ENCODE measurements around the gene CCNL2.
"Not testable (repeated sequence)": the region's sequence is repeated elsewhere in the genome, so short reads cannot be mapped to it uniquely, and the experiment has no call there.

CCNL2 gene

GRCh38 chr1:1373051-1373814 is 25.9 kb downstream of the CCNL2 start:
- FAIRE-seq, result no peak

DNA sequence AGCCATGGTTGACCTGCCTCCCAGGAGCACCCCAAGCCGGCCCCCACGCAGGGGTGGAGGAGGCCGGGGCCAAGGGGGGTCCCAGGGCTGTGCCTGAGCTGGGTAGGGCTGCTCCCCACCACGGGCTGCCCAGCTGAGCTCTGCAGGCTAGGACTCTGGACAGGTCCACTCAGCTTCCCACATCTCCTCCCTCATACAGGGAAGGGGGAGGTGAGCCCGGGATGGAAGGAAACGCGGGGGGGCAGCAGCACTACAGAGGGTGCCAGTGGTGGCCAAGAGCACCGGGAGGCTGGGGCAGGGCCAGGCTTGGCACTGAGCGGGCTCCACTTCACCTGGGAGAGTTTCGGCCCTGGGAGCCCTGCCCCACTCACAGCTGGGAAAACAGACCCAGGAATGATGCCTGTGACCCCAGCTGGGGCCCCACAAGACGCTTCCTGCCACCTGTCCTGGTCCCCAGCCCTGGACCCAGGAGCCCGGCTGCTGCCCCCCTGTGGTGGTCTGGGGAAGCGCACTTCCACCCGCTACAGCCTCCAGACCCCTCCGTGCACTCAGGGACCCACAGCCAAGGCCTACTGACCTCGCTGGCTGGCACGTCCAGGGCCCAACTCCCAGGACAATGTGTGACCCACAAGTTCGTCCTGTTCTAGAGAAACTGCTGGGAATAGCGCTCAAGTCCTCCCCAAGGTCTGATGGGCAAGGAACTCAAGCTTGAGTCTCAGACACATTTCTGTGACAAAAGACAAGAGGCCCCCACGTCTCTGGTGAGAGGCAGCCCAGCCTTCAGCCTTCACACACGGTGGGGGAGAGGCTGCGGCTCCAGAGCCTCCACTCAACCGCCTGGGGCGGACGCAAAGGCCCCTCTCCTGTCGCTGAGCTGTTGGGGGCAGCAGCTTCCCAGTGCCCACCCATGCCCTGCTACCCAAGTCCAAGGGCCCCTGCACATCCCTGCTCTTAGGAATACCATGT is 27.1 kb downstream of the CCNL2 start:
- FAIRE-seq, result no peak

- FAIRE-seq, result no peak
Observed at GRCh38 chr1:1371364-1371745, 27.8 kb downstream of the CCNL2 start.

DNA sequence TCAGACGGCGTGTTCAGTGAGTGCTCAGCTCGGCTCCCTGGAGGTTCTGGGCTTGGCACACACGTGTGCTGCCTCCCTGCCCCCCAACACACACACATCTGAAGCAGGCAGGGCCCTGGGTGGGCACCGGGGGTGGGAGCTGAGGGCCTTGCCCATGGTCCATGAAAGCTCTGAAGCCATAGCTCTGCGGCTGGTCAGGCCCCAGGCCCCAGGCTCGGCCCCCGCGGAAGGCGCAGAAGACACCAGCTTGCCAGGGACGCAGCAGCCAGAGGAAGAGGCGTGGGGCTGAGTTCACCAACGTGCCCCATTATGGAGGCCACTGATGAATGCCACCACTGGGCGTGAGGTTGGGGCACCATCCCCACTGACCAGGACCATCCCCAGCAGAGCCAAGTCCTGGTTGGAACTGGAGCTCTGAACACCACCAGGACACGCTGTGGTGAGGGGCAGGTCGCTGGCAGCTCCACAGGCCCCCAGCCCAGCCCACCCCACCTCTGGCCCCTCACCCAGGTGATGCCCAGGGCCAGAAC is 28.3 kb downstream of the CCNL2 start:
- FAIRE-seq, result no peak

- not testable (repeated sequence) for FAIRE-seq
Observed at GRCh38 chr1:1370094-1370493, 29.0 kb downstream of the CCNL2 start.

DNA sequence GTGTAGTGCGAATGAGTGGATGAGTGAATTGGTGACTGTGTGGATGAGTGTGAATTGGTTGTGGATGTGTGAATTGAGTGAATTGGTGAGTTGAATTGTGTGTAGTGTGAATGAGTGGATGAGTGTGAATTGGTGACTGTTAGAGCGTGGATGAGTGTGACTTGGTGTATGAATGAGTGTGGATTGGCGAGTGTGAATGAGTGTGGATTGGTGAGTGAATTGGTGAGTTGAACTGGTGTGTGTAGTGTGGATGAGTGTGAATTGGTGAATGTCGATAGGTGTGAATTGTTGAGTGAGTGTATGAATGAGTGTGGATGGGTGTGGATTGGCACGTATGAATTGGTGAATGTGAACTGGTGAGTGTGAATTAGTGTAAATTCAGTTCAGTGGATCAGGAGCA is 31.8 kb downstream of the CCNL2 start:
- FAIRE-seq, result no peak

DNA sequence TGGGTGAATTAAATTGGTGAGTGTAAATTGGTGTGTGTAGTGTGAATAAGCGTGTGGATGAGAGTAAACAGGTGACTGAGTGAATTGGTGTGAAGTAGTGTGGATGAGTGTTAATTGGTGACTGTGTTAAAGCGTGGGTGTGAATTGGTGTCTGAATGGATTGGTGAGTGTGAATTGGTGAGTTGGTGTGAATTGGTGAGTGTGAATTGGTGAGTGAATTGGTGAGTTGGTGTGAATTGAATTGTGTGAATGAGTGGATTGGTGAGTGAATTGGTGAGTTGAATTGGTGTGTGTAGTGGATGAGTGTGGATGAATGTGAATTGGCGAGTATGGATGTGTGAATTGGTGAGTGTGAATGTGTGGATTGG is 32.5 kb downstream of the CCNL2 start:
- FAIRE-seq, result no peak

DNA sequence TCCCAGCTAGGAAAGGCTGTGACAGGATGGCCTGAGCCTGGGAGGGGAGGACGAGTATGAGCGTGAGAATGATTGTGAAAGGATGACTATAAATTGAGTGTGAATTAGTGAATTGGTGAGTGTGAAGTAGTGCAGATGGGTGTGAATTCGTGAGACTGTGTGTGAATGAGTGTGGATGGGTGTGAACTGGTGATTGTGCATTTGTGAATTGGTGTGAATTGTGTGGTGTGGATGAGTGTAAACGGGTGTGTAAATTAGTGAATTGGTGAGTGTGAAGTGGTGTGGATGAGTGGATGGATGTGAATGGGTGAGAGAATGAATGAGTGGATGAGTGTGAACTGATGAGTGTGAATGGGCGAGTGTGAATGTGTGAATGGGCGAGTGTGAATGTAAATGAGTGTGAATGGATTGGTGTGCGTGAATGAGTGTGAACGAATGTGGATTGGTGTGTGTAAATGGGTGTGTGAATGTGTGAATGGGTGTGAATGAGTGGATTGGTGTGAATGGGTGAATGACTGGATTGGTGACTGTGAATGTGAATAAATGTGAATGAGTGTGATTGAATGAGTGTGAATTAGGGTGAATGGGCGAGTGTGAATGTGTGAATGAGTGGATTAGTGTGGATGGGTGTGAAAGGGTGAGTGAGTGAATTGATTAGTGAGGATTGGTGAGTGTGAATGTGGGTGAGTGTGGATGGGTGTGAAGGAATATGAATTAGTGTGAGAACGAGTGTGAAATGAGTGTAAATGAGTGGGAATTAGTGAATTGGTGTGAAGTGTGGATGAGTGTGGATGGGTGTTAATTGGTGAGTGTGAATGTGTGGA is 33.0 kb downstream of the CCNL2 start:
- FAIRE-seq, result no peak

- no peak for FAIRE-seq
Observed at GRCh38 chr1:1364266-1364665, 34.9 kb downstream of the CCNL2 start.

DNA sequence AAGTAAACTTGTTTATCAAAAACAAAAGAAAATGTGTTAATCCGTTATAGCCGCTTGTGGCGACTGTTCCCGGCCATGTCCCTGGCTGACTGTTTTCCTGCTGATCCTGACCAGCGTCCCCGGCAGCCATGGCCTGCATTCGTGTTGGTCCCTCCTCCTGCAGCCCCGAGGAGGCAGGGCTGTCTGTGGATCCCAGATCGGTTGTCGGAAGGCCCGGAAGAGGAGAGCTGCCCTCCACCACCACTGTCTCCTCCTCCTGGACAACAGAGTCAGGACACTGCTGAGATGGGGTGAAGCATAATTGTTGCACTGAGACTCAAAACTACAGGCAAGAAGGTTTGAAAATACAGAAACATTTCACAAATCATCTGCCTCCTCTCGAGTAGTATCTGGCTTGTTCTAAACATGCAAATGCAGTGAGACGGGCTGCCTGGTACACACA is 37.1 kb downstream of the CCNL2 start:
- no peak for FAIRE-seq

GRCh38 chr1:1361233-1361981 is 37.7 kb downstream of the CCNL2 start:
- FAIRE-seq, result no peak

DNA sequence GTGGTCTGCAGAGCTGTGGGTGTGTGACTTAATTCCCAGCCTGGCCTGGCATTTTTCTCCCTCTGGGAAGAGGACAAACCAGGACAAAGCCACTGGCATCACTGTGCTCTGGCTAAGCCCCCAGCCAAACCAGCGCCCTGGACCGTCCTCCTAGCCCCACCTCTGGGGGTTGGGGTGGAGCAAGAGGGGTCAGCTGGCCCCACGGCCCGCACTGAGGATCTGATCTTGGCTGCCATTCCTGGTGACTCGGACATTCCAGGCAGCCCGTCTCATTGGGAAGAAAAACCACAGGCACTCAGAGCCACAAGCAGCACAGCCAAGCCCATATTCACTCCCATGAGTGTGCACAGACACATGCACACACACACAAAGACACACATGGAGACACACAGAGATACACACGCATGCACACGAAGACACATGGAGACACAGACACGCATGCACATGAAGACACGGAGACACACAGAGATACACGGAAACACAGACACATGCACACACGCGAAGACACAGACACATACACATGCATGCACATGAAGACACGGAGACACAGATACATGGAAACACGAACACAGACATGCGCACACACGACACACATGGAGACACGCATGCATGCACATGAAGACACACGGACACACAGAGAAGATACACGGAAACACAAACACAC is 38.5 kb downstream of the CCNL2 start:
- FAIRE-seq, result no peak

GRCh38 chr1:1359664-1360468 is 39.3 kb downstream of the CCNL2 start:
- FAIRE-seq, result no peak

DNA sequence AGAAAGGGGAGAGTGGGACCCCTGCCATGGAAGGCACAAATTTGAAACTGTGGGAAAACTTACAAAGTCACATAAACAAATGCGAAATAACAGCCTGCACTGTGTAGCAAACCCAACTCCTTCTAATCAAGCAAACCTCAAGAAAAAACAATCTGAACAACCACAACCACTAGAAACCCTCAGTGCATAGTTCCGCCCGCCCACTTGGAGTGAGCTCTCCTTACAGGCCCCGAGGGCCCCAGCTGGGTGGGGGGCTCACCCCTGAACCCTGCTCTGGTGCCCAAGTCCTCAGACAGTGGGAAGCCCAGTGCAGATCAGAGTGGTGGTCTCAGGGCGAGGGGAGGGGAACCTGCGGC is 39.8 kb downstream of the CCNL2 start:
- FAIRE-seq, result no peak

- no peak for FAIRE-seq
Observed at GRCh38 chr1:1358433-1359271, 40.5 kb downstream of the CCNL2 start, which contains the start of gene MXRA8. Gene MXRA8, minus strand, starts transcription at chr1:1358555. Its CDS starts 51 bp downstream, at chr1:1358504.

GRCh38 chr1:1357871-1358432 is 41.2 kb downstream of the CCNL2 start:
- no peak for FAIRE-seq

GRCh38 chr1:1356796-1357401 is 42.2 kb downstream of the CCNL2 start:
- FAIRE-seq, result no peak

GRCh38 chr1:1356166-1356795 is 42.9 kb downstream of the CCNL2 start:
- FAIRE-seq, result no peak

Measured in colon (tissue), 2 donors.